ENCODE measurements around the gene CEP85L.

- TF ChIP-seq, protein P1, sequence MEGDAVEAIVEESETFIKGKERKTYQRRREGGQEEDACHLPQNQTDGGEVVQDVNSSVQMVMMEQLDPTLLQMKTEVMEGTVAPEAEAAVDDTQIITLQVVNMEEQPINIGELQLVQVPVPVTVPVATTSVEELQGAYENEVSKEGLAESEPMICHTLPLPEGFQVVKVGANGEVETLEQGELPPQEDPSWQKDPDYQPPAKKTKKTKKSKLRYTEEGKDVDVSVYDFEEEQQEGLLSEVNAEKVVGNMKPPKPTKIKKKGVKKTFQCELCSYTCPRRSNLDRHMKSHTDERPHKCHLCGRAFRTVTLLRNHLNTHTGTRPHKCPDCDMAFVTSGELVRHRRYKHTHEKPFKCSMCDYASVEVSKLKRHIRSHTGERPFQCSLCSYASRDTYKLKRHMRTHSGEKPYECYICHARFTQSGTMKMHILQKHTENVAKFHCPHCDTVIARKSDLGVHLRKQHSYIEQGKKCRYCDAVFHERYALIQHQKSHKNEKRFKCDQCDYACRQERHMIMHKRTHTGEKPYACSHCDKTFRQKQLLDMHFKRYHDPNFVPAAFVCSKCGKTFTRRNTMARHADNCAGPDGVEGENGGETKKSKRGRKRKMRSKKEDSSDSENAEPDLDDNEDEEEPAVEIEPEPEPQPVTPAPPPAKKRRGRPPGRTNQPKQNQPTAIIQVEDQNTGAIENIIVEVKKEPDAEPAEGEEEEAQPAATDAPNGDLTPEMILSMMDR (IDR thresholded peaks at IDR 0.05 in 4 of 5, conservative IDR thresholded peaks at IDR 0.05 in 1 of 5): no peak
- TF ChIP-seq POLR2A (IDR thresholded peaks at IDR 0.05): no peak
Observed at GRCh38 chr6:118586746-118587485, 64.5 kb downstream of the CEP85L start.

All from gastrocnemius medialis (tissue), 4 donors.